ENCODE results near the gene CYP2D6.
"Not testable (repeated sequence)": the region's sequence is repeated elsewhere in the genome, so short reads cannot be mapped to it uniquely, and the experiment has no call there.

Gene CYP2D6

DNA sequence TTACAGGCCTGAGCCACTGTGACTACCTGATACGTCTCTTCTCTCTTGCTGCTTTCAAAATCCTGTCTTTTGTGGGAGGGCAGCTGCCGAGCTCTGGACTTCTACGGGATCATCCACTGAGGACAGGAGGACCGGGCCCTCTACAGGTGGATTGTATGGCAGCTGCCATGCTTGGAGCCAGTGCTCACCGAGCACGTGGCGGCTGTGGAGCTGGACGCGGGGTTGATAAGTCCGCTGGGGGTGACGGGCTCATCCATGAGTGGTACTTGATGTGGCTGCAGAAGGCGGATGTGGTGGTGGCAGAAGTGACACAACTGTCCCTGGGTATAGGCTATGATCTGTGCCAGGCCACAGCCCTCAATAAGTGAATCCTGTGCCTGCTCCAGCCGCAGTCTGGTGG is 1.8 kb upstream of the CYP2D6 start:
- DNase-seq, result no peak

DNA sequence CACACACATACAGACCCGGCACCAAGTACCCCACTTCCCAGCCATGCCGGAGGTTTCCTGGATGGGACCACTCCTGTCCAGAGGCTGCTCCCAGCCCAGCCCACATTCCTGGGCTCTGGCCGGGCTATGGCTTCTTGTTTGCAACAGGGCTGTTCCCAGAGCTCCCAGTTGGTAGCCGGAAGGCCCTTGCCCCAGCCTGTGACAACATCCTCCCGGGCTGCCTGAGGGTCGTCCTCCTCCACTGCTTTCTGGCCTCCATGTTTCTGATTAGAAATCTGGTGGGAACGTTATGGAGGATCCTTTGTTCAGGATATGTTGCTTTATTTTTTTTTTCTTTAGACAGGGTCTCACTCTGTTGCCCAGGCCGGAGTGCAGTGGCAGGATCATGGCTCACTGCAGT is 952 bp upstream of the CYP2D6 start:
- DNase-seq, result no peak

DNA sequence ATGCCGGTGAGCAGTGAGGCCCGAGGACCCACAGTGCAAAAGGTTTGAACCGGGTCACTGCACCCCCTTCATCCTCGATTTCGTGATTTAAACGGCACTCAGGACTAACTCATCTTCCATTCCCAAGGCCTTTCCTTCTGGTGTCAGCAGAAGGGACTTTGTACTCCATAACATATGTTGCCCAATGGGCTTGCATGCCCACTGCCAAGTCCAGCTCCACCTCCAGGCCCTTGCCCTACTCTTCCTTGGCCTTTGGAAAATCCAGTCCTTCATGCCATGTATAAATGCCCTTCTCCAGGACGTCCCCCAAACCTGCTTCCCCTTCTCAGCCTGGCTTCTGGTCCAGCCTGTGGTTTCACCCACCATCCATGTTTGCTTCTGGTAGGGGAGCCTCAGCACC is 428 bp downstream of the CYP2D6 start:
- DNase-seq, result not testable (repeated sequence)

DNA sequence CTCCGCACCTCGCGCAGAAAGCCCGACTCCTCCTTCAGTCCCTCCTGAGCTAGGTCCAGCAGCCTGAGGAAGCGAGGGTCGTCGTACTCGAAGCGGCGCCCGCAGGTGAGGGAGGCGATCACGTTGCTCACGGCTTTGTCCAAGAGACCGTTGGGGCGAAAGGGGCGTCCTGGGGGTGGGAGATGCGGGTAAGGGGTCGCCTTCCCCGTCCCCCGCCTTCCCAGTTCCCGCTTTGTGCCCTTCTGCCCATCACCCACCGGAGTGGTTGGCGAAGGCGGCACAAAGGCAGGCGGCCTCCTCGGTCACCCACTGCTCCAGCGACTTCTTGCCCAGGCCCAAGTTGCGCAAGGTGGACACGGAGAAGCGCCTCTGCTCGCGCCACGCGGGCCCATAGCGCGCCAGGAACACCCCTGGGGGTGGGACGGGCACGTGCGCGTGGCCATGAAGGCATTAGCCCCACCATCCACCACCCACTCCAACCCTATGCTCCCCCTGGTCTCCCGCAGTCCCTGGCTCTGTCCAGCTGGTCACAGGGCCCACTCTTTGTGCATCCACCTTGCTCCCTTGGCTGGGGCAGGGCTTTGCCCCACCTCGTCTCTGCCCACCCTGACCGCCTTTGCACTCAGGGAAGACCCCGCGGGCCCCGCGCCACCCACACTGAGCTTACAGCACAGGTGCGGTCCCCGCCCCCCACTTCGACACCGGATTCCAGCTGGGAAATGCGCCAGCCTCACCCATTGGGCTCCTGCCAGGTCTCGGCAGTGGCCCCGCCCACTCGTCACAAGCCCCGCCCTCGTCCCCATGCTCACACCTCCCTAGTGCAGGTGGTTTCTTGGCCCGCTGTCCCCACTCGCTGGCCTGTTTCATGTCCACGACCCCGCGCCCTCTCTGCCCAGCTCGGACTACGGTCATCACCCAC is 1.6 kb downstream of the CYP2D6 start:
- not testable (repeated sequence) for DNase-seq

DNA sequence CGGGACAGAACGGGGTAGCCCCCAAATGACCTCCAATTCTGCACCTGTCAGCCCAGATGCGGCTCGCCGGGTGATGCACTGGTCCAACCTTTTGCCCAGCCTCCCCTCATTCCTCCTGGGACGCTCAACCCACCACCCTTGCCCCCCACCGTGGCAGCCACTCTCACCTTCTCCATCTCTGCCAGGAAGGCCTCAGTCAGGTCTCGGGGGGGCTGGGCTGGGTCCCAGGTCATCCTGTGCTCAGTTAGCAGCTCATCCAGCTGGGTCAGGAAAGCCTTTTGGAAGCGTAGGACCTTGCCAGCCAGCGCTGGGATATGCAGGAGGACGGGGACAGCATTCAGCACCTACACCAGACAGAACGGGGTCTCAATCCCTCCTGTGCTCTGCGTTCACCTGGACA is 2.6 kb downstream of the CYP2D6 start:
- DNase-seq, result not testable (repeated sequence)

DNA sequence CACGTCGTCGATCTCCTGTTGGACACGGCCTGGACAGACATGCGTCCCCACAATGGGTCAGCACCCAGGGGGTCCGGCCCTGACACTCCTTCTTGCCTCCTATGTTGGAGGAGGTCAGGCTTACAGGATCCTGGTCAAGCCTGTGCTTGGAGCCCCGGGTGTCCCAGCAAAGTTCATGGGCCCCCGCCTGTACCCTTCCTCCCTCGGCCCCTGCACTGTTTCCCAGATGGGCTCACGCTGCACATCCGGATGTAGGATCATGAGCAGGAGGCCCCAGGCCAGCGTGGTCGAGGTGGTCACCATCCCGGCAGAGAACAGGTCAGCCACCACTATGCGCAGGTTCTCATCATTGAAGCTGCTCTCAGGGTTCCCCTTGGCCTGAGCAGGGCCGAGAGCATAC is 3.0 kb downstream of the CYP2D6 start:
- DNase-seq, result no peak

DNA sequence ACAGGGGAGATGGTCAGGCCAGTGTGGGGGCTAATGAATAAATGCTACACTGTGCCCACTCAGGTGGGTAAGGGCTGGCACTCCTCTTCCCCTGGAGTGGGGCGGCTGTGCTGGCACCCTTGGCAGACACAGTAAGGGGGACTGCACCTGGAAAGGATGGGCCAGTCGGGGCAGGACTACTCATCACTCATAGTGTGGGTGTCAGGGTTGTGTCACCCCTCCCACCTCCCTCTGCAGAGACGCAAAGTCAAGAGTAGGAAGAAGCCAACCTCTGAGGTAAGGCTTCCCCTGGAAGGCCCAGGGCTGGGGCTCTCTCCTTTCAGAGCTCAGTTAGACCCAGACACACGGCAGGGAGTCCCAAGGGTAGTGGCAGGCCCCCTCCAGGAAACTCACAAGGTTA is 7.1 kb downstream of the CYP2D6 start:
- not testable (repeated sequence) for DNase-seq

DNA sequence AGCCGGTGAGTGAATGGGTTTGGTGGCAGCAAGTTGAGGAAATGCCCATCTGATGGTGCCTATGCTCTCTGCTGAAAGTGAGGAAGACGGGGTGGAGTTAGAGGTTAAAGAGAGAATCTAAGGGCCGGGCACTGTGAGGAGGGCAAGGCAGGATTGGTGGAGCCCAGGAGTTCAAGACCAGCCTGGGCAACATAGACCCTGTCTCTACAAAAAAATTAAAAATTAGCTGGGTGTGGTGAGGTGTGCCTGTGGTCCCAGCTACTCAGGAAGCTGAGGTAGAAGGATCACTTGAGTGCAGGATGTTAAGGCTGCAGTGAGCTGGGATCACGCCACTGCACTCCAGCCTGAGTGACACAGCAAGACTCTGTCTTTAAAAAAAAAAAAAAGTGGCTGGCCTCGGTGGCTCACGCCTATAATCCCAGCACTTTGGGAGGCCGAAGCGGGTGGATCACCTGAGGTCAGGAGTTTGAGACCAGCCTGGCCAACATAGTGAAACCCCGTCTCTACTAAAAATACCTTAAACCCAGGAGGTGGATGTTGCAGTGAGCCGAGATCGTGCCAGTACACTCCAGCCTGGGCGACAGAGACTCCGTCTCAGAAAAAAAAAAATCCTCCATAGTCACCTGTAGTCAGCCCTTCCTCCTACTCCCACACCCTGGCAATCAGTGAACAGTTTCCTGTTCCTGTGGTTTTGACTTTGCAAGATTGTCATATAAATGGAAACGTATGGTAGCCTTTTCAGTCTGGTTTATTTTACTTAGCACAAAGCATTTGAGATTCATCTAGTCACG is 10.2 kb downstream of the CYP2D6 start:
- DNase-seq, result not testable (repeated sequence)

DNA sequence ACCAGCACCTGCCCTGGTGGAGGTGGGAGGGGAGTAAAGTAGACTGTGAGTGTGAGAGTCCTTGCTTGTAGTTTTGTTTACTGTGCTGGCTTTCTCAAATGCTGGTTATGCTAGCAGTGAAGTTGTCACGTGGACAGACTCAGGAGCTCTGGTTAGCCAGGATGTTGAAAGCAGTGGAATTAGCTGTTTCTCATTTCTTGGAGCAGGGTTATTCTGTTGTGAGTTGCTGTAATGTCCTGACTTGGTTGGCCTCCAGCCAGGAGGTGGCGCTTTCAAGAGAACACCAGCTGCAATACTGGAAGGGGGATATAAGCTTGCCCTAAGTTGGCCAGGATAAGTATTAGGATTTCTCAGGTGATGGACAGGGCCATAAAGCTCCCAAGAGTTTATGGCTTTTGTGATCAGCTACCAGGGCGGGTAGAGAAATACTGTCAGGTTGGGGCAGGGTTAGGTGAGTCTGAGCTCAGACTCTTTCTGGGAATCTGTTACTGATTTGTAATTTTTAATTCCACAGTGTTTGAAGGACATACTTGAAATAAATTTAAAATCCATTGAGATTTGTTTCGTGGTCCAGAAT is 13.7 kb downstream of the CYP2D6 start:
- no peak for DNase-seq

DNA sequence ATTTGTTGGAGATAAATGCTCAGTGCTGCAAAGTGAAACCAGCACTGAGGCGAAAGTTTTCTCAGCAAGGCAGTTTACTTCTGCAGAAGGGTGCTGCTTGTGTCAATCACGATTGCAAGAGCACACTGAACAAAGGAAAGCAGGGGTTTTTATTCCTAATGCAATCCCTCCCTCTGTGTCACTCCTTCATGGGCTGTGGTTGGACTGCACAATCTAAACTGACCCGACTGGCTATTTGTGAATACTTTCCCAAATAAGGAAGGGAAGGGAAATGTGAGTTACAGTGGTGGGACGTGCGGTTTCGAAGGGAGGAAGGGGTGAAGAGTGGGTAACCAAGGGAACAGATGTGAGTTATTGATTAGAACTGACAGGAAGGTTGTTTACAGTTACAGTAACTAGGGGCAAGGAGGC is 15.2 kb downstream of the CYP2D6 start:
- DNase-seq, result not testable (repeated sequence)

DNA sequence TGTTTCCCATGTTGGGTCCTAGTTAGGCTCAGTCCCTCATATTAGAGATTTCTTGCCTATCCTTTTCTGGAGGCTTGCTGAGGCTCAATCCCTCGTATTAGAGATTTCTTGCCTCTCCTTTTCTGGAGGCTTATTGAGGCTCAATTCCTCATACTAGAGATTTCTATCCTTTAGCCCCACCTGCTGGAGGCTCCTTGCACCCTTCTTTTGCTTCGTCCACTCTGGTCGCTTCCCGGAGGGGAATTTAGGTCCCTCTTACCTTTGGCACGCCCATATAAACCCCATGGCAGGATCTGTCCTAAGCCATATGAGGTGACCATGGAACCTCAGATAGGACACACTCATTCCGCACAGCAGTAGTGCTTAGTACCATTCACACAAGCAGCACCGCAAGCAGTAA is 15.9 kb downstream of the CYP2D6 start:
- no peak for DNase-seq

DNA sequence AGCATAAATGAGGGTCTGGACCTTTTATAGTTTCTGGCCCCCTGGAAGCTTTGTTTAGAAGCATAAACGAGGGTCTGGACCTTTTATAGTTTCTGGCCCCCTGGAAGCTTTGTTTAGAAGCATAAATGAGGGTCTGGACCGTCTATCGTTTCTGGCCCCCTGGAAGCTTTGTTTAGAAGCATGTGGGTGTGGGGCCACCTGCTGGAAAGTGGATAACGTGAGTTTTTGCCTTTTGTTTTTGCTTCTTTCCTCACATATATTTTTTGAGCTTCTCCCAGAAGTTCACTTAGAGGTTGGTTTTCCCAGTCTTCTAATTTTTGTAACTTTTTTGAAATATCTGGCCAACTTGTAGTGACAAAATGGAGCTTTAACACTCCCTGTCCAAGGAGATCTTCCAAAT is 17.8 kb downstream of the CYP2D6 start:
- DNase-seq, result not testable (repeated sequence)

DNA sequence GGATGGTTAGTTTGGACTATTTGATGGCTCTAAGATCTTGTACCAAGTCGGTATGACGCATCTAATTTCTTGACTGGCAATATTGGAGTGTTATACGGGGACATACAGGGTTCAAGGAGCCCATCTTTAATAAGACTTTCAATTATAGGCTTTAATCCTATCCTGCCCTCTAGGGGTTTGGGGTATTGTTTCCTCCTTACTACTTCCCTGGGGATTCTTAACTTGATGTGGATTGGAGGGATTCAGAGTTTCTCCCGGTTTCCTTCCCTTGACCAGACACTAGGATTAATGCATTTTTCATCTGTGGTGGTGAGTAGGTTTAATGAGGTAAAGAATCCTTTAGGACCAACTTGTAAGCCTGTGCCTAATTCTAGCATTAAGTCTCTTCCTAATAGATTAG is 18.8 kb downstream of the CYP2D6 start:
- DNase-seq, result no peak

DNA sequence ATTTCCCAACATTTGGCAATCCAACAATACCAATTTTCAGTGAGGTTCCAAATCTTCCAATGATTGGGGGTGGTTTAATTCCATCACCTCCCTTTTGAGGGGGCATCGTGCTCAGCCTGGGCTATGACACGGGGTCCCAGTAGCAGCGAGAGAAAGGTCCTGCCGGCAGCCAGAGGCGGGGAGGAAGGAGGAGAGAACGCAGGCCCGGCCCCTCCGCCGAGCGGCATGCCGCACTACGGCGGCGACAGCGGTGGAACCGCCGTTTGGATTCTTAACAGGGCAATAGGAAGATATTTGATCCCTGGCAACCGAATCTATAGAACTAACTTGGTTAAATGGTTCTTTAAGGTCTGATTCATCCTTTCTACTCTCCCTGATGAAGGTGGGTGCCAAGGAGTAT is 21.8 kb downstream of the CYP2D6 start:
- DNase-seq, result no peak

DNA sequence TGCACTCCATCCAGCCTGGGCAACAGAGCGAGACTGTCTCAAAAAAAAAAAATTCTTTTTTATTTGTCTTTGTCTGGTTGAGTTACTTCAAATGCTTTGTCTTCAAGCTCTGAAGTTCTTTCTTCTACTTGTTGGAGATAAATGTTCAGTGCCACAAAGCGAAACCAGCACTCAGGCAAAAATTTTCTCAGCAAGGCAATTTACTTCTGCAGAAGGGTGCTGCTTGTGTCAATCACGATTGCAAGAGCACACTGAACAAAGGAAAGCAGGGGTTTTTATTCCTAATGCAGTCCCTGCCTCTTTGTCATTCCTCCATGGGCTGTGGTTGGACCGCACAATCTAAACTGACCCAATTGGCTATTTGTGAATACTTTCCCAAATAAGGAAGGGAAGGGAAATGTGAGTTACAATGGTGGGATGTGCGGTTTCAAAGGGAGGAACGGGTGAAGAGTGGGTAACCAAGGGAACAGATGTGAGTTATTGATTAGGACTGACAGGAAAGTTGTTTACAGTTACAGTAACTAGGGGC is 26.2 kb downstream of the CYP2D6 start:
- DNase-seq, result not testable (repeated sequence)

DNA sequence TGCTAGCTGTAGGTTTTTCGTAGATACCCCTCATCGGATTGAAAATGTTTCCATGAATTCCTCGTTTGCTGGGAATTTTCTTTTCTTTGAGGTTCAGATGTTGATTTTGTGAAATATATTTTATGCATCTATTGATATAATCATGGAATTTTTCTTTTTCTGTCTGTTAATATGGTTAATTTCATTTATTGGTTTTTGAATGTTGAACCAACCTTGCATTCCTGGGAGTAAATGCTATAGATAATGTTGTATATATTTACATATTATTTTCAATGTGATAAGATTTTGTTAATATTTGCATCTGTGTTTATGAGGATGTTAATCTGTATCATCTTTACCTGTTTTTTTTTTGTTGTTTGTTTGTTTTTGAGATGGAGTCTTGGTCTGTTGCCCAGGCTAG is 29.4 kb downstream of the CYP2D6 start:
- DNase-seq, result no peak

DNA sequence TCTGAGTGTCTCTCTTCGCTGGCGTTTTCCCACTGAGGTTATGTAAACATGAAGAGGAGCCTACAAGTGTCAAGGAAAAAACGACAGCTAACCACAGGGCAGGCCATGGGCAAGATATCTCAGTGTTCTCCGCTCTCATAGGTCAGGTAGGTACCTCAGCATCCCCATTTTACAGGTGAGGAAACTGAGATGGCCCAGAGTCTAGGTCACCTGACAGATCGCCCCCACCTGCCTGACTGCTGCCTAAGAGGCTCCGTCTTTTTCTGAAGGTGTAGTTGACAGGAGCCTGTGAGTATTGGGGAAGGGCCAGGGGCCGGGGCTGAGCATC is 39.2 kb downstream of the CYP2D6 start:
- no peak for DNase-seq

DNA sequence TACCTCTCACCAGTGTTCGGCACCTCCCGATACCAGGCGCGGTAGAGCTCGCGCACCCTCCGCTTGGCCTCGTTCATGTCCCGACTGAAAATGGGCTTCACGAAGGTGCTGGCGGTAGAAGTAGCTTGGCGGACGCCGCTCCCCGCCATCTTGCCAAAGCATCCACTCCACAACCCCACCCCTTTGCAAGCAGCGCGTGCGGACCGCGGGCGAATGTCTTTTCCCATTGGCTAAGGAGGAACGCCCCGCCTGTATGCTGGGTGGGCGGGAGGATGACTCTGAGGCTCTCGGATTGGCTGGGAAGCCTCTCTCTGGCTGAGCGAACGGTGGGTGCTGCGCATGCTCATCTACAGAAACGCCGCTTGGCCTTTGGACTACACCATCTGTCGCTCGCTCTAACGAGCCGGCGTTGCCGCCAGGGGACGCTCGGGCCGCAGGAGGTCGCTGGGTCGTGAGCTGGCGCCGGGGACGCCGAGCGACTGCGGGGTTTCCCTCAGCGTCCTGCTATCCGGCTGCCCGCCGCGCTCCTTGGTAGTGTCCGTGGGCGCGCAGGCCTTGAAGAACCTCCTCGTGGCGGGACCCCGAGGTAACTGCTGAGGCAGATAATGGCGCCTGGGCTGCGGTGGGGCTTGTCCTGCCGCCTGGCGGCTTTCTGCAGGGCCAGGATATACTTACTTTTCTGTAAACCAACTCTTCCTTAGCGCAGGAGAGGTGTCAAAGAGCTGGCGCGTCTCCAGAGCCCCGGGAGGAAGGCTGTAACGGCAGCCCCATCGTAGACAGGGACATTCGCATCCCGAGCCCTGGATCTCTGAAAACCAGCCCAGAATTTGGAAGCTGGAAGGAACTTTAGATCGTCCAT is 39.8 kb downstream of the CYP2D6 start, which contains the start of gene NDUFA6:
Gene NDUFA6, minus strand, starts transcription at position 177 of the 859 bp plus-strand sequence. Its CDS starts 28 bp downstream, at position 149.
- peak; percentile 97 for DNase-seq

DNA sequence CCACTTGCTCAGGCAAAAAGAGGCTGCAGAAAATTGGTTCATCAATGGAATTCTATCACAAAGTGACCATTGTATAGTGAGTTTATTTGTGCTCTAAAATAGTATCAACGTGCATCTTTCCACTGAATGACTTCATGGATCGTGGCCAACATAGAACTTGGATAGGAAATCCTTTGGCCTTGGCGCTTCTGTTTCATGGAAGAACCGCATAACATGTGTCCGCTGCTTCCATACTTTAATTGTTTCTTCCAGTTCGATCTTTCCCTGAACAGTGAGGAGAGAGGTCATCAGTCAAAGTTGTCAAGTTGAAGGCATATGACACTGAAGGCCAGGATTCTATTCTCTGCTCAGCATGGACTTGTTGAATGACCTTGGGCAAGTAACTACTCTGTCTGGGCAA is 44.6 kb downstream of the CYP2D6 start:
- no peak for DNase-seq

DNA sequence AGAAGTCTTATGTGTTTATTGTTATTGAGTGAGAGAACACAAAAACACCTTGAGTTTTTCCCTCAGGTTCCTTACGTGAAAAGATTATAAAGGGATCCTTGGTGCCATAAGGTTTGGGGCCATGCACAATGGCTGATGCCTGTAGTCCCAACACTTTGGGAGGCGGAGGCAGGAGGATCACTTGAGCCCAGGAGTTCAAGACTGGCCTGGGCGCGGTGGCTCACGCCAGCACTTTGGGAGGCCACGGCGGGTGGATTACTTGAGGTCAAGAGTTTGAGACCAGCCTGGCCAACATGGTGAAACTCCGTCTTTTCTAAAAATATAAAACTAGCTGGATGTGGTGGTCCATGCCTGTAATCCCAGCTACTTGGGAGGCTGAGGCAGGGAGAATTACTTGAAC is 45.7 kb downstream of the CYP2D6 start:
- DNase-seq, result no peak

DNA sequence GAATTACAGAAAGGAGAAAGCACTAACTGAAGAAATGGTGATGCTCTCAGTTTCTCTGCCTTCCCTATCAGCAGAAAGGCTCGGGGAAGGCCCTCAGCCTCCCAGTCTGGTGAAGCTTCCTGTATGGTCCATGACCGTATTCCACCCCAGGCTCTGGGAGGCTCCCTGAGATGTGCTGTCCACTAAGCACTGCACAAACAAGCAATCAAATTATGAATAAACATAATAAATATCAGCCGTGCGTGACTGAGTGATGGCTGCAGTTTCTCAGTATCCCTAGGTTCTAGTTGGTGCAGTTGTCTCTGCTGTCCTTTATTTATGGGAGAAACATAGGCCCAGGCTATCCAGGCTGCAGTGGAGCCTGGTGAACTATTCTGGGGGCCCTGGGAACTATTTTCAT is 47.5 kb downstream of the CYP2D6 start:
- DNase-seq, result no peak

DNA sequence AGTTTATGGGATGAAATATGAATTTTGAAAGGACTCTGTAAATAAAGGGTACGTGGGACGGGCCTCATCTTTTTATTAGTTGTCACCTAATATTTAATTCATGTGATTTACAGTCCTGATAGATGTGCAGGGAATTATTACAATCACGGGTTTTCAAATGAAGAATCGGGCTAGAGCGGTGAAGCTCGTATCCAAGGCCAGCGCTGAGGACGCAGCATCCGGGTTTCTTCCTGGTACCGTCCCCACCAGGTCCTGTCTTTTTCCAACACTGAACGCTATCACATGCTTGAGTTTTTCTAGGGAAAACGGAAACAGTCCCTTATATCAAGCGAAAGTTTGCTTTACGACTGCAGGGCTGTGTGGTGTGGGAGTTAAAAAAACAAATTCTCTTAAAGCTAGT is 50.3 kb downstream of the CYP2D6 start:
- peak; percentile 45 for DNase-seq
